ENCODE data around the gene PRMT9.

DNA sequence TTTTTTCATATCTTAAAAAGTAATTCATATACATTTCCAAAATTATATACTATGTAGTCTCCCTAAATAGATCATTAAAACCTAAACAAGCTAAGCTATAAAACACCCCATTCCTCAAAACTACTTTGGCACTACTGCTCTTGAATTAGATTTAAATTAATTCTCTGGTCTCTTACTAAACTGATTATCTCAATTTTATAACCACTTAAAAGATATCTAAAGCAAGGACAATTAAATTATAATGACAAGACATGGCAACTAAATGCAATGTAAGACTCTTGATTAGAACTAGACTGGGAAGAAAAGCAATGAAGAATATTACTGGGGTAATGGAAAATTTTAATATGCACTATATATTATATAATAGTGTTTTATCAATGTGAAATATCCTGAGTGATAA, 38.9 kb downstream of the PRMT9 start:
- TF ChIP-seq, protein P1, sequence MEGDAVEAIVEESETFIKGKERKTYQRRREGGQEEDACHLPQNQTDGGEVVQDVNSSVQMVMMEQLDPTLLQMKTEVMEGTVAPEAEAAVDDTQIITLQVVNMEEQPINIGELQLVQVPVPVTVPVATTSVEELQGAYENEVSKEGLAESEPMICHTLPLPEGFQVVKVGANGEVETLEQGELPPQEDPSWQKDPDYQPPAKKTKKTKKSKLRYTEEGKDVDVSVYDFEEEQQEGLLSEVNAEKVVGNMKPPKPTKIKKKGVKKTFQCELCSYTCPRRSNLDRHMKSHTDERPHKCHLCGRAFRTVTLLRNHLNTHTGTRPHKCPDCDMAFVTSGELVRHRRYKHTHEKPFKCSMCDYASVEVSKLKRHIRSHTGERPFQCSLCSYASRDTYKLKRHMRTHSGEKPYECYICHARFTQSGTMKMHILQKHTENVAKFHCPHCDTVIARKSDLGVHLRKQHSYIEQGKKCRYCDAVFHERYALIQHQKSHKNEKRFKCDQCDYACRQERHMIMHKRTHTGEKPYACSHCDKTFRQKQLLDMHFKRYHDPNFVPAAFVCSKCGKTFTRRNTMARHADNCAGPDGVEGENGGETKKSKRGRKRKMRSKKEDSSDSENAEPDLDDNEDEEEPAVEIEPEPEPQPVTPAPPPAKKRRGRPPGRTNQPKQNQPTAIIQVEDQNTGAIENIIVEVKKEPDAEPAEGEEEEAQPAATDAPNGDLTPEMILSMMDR (conservative IDR thresholded peaks at IDR 0.05 in 1 of 2, IDR thresholded peaks at IDR 0.05 in 1 of 2; ENCODE audit: low read depth in 1 of 2, low read length in 2 of 2), result no peak
- no peak for TF ChIP-seq EZH2 (IDR thresholded peaks at IDR 0.05; ENCODE audit: low read length, missing control alignments)
